Astrocyte of the spinal cord (primary cell): ENCODE measurements around the gene PCDHB6.
A peak's percentile ranks its signal among the peaks of the same experiment; 100 is the strongest.
"Not testable (repeated sequence)": the region's sequence is repeated elsewhere in the genome, so short reads cannot be mapped to it uniquely, and the experiment has no call there.

Source experiments
- DNase-seq: peaks from one replicate; pipeline ENCODE4 v3.0.0; 2011; ENCODE audit warnings: low read depth, low spot score
- H3K4me3 ChIP-seq: 2 replicates; pipeline ENCODE4 v1.5.1; 2011; ENCODE audit warnings: low read depth, mild to moderate bottlenecking, low read length, moderate library complexity
- CTCF ChIP-seq: IDR thresholded peaks from 2 replicates; pipeline ENCODE4 v1.5.1; 2012; ENCODE audit warnings: low read depth, mild to moderate bottlenecking, low read length, inconsistent platforms
- in situ Hi-C: cut with HindIII; loops from 2 replicates; pipeline ENCODE4 v1.10.0; 2017; ENCODE audit warnings: low sequenced_read_pairs

PCDHB6 gene

GRCh38 chr5:141121985-141122384 is 27.9 kb upstream of the PCDHB6 start:
- in situ Hi-C loops: no loop called here
- no peak overlapping the region for H3K4me3 ChIP-seq
- TF ChIP-seq CTCF: no peak
- no peak for DNase-seq

GRCh38 chr5:141123396-141124135 is 26.3 kb upstream of the PCDHB6 start:
- H3K4me3 ChIP-seq, in situ Hi-C loops, DNase-seq: not testable (repeated sequence)

GRCh38 chr5:141127305-141127704 is 22.6 kb upstream of the PCDHB6 start:
- no peak overlapping the region for H3K4me3 ChIP-seq
- TF ChIP-seq CTCF: no peak
- DNase-seq: no peak
- in situ Hi-C loops: no loop called here

GRCh38 chr5:141135030-141135717 is 14.7 kb upstream of the PCDHB6 start, which contains the start of gene PCDHB5:
TSS of gene PCDHB5 (plus strand) at chr5:141135206. CDS start at chr5:141135435, 229 bp downstream.
- peak within 1 kb of the TSS; percentile 35 for H3K4me3 ChIP-seq
- DNase-seq: peak; percentile 5
- no peak for TF ChIP-seq CTCF
- in situ Hi-C loops: no loop called here

- in situ Hi-C loops: no loop called here
- no peak overlapping the region for H3K4me3 ChIP-seq
- DNase-seq: no peak
- TF ChIP-seq CTCF: no peak
Observed at GRCh38 chr5:141135718-141136266, 14.1 kb upstream of the PCDHB6 start.

- in situ Hi-C loops, DNase-seq, H3K4me3 ChIP-seq: not testable (repeated sequence)
Observed at GRCh38 chr5:141137346-141137745, 12.5 kb upstream of the PCDHB6 start.

GRCh38 chr5:141150224-141150992 is 551 bp downstream of the PCDHB6 start:
- no peak for TF ChIP-seq CTCF
- DNase-seq: no peak
- in situ Hi-C loops: no loop called here
- H3K4me3 ChIP-seq: no peak overlapping the region
